ENCODE measurements around the gene PDE6D. TPM values are rescaled to one million over a fixed set of nuclear protein-coding genes. Genes with fewer than 3 reads are reported as not detected.

Gene PDE6D
- total and polyA plus RNA-seq, 2 of the 4 experiments (the other 2 are of a cell fraction) = 13.8 to 24.7 TPM

- no peaks in the 10 kb centered on the region; the same call in 1 of the 2 replicates for H4K20me1 ChIP-seq (ENCODE audit: insufficient read depth, low read length)
- H2AK9ac ChIP-seq (replicated peaks; ENCODE audit: low read depth, low read length, poor library complexity) = peak overlapping the region; percentile 48
- intact Hi-C loops (cut with micrococcal nuclease) (no loop called here), dilution Hi-C loops (cut with HindIII; ENCODE audit: low sequenced_read_pairs, unreplicated experiment) (no loop called here), in situ Hi-C loops (cut with MboI; ENCODE audit: low sequenced_read_pairs) (no loop called here)
- H2AK5ac ChIP-seq (ENCODE audit: low read depth, low read length) = no peak overlapping the region
- no peak overlapping the region for H3K4me2 ChIP-seq (ENCODE audit: low read depth, low read length)
- H4K91ac ChIP-seq (ENCODE audit: insufficient read depth, low read depth, low read length) = no peak overlapping the region
- H3K4ac ChIP-seq (ENCODE audit: low read depth, low read length) = no peak overlapping the region
- no peak overlapping the region for H4K8ac ChIP-seq (ENCODE audit: low read depth in 2 of 2, low read length in 2 of 2)
- H3K56ac ChIP-seq (ENCODE audit: extremely low read depth, insufficient read depth, low read length) = no peak overlapping the region
- no peak overlapping the region for H3K27ac ChIP-seq (ENCODE audit: insufficient read depth, low read length)
- TF ChIP-seq MAFK (IDR thresholded peaks at IDR 0.05; ENCODE audit: low read depth, low read length) = no peak
- TF ChIP-seq USF2 (IDR thresholded peaks at IDR 0.05; ENCODE audit: low read depth, low read length) = no peak
- TF ChIP-seq MAZ (IDR thresholded peaks at IDR 0.05; ENCODE audit: borderline replicate concordance, low read depth, low read length) = no peak
- TF ChIP-seq MXI1 (IDR thresholded peaks at IDR 0.05; ENCODE audit: borderline replicate concordance, low read depth, low read length) = no peak
- no peak for TF ChIP-seq BHLHE40 (IDR thresholded peaks at IDR 0.05; ENCODE audit: low read depth, low read length)
- TF ChIP-seq SMC3 (IDR thresholded peaks at IDR 0.05; ENCODE audit: low read depth, low read length) = no peak
- no peak for TF ChIP-seq RFX5 (IDR thresholded peaks at IDR 0.05; ENCODE audit: low read depth, low read length)
- no peak for TF ChIP-seq ELK1 (IDR thresholded peaks at IDR 0.05; ENCODE audit: borderline replicate concordance, low read depth, low read length)
- no CpG with 5 or more reads among the region's 8 CpGs for WGBS, 2 experiments (ENCODE audit: extremely low coverage in 2 of 2, insufficient read length in 1 of 2)
- H2BK5ac ChIP-seq (ENCODE audit: low read depth, low read length, poor library complexity, severe bottlenecking) = no peak overlapping the region
- H3K9me1 ChIP-seq (ENCODE audit: insufficient read depth, low read length) = peaks cover 8% of the 10 kb centered on the region; the same call in 1 of the 2 replicates
- H2BK20ac ChIP-seq (ENCODE audit: low read depth, low read length) = no peak overlapping the region
- peaks cover 7% of the 10 kb centered on the region for H3K4me1 ChIP-seq (ENCODE audit: control insufficient read depth, insufficient read depth, low read length)
- no peaks in the 10 kb centered on the region for H3K79me1 ChIP-seq (ENCODE audit: low read depth in 1 of 2, low read length in 2 of 2)
- H2AFZ ChIP-seq (replicated peaks; ENCODE audit: low read length, poor library complexity) = no peak overlapping the region
- no peak overlapping the region for H2BK120ac ChIP-seq (ENCODE audit: low read depth, low read length)
- ChIA-PET CTCF (no interaction called here), POLR2A (ENCODE audit: unreplicated experiment) (interaction anchor here (1.0 kb wide), 1 partner anchor 13 kb away, joined by 3 read pairs; the partner anchor contains the start of gene PTMA)
- no peak overlapping the region for H2BK15ac ChIP-seq (ENCODE audit: low read depth, low read length)
- H3K4me3 ChIP-seq (ENCODE audit: insufficient read depth, low read depth, low read length) = no peak overlapping the region
- no TSS peak for BruUV-seq (replicated peaks)
- H3K9me3 ChIP-seq (ENCODE audit: control insufficient read depth, insufficient read depth, low read length) = no peaks in the 10 kb centered on the region
- no peak overlapping the region for H4K5ac ChIP-seq (ENCODE audit: low read depth, low read length)
- ATAC-seq (ENCODE audit: low read depth) (no peak), DNase-seq (no peak)
- H3K36me3 ChIP-seq (ENCODE audit: control insufficient read depth, insufficient read depth, low read length) = no peaks in the 10 kb centered on the region
- no peak overlapping the region for H3K23ac ChIP-seq (ENCODE audit: low read depth, low read length)
- H3K18ac ChIP-seq (ENCODE audit: low read depth, low read length) = no peak overlapping the region
- H3K27me3 ChIP-seq (ENCODE audit: control insufficient read depth, insufficient read depth, low read length) = no peaks in the 10 kb centered on the region
- H3K9ac ChIP-seq (ENCODE audit: low read depth, low read length) = no peak overlapping the region
- H3K14ac ChIP-seq (replicated peaks; ENCODE audit: low read depth, low read length) = no peak overlapping the region
Observed at GRCh38 chr2:231720987-231721966, 59.8 kb downstream of the PDE6D start.

Data from IMR-90 (cell line).